Left hindlimb (tissue), 1 donor: ENCODE measurements around the gene ZNF354C.
"Not testable (repeated sequence)": the region's sequence is repeated elsewhere in the genome, so short reads cannot be mapped to it uniquely, and the experiment has no call there.

ENCODE experiments used
- DNase-seq: peaks from one replicate; pipeline ENCODE4 v3.0.0-alpha.2; 2018

Gene ZNF354C

DNA sequence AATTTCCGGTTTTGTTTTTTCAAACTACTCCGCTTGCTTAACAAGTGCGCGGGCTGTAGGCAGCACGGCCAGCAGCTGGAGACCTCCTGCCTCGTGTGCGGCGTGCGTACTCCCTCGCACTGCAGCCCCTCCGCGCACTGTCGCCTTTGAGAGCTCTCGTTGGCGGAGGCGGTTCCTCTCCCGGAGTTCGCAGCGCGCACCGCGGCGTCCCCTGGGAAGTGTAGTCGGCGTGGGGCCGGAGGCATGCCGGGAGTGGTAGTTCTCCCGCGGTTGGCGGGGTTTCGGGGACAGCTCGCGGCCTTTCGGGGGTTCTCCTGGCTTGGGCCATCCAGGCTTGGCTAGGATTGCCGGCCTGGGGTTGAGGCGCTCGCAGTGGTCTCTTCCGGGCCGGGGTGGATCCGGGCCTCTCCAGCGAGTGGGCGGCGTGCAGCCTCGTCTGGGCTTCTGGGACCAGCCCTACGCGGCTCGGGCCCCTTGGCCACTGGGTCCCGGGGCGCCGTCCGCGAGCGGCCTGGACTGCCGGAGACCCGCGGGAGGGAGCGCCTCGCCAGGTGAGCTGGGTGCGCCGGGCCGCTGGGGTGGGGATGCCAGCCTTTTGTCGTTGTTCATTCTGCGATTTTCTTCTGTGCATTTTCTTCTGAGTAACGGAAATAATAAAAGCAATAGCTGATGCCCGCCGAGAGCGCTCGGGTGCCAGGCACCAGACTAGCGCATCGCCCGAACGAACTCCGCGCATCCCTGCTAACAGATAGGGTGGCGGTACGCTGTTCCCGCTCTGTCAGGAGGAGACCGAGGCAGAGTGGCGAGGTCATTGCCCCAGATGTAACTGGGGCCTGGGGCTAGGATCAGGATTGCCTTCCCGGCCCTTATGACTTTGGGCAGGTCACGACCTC, at the start of gene ZNF354C:
Gene ZNF354C, plus strand, starts transcription at position 258 of the 893 bp plus-strand sequence. CDS start 1,696 bp downstream, outside the sequence.
- DNase-seq, result peak; percentile 95

DNA sequence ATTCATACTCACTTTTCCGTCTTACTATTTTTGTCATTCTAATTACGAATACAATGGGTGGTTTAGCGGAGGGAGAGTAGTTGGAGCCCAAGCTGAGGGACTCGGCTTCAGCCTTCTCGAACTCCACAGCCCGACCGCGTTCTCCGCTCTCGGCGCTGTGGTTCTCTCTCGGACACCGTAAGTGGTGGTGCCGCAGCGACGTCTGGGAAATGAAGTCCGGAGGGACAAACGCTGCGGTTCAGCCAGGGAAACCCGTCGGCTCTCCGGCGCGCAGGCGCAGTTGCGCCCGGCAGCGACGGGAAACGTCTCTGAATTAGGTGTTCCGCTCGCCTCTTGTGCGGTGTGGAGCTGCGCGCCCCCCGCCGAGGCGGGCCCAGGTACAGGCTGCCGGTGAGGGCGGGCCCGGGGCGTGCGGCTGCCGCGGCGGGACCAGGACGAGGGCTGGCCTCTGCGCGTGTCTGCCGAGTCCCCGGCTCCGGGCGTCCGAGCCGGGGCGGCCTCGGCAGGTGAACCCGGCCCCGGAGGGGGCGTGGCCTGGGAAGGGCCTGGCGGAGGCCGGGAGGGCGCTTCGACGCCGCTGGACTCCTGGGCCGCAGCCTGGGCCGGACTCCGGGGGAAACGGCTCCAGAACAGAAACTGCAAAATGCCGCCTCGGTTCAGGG, 36.5 kb upstream of the ZNF354C start, which contains the start of gene ZNF879:
Gene ZNF879, plus strand, starts transcription at position 277 of the 662 bp plus-strand sequence. CDS start 1,201 bp downstream, outside the sequence.
- DNase-seq, result peak; percentile 96

DNA sequence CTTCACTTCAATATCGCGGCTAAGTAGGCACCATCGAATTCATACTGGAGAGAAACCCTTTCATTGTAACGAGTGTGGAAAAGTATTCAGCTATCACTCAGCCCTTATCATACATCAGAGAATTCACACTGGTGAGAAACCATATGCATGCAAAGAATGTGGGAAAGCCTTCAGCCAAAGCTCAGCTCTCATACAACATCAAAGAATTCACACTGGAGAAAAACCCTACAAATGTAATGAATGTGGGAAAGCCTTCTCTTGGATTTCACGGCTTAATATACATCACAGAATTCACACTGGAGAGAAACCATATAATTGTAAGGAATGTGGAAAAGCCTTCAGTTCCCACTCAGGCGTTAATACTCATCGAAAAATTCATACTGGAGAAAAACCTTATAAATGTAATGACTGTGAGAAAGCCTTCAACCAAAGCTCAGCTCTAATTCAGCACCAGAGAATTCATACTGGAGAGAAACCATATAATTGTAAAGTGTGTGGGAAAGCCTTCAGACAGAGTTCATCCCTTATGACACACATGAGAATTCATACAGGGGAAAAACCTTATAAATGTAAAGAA, 27.1 kb upstream of the ZNF354C start:
- no peak for DNase-seq

DNA sequence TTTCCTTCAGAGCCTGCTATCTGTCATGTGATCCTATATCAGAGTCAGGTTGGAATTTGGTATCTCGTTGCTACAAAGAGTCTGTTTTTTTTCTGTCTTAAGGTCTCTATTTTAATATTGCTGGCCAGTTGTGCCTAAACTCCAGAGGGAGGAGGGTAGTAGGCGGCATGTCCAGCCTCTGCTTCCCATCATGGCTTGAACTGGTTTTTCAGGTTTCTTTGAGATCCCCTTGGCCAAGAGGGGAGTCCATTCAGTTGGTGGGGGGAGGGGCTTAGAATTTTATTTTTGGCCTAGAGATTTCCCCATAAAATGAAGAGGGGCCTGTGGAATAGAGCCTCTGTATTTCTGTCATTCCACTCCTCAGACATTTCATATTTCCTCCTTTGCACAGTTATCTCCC, 15.4 kb upstream of the ZNF354C start:
- DNase-seq, result no peak

DNA sequence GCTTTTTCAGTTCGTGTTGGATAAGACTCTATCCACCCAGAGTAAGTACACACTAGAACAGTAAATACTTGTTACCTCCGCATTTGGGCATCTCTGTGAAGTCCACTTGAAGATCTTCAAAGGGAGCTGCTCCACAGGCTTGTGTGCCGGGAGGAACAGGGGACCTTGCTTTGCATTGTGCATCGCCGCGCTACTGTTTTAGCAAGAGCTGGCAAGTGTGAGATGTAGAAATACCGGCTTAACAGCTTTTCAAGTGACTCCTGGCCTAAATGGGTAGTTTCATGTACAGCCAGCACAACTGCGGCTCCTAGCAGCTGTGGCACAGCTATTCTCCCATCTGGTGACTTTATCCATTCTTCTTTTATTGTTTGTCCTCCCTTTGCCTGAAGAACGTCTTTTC, 8.4 kb upstream of the ZNF354C start:
- no peak for DNase-seq

DNA sequence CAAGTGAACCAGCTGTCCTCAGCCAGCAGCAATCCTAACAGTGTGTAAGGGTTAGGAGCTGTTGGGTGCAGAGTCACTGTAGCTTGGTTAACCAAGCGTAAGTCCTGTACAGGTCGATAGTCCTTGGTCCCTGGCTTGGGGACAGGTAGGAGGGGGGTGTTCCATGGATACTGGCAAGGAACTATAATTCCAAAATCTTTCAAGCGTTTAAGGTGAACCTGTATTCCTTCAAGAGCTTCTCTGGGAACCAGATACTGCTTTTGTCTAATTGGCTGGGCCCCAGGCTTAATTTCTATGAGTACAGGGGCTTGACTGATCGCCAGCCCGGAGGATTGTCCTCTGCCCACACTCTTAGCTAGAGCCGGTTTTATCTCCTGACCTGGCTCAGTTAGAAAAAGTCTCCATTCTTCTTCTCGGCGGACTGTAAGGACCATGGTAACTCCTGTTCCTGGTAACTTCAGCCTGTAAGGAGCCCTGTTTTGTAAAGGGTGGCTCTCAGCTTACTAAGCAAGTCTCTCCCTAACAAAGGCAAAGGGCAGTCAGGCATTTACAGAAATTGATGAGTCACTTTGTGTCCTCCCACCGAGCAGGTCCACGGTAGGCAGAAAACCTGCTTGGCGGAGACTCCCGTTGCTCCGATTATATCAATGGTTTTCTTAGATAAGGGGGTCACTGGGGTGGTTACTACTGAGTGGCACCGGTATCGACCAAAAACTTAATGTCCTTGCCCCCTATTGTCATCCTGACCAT, 6.0 kb upstream of the ZNF354C start:
- no peak for DNase-seq

DNA sequence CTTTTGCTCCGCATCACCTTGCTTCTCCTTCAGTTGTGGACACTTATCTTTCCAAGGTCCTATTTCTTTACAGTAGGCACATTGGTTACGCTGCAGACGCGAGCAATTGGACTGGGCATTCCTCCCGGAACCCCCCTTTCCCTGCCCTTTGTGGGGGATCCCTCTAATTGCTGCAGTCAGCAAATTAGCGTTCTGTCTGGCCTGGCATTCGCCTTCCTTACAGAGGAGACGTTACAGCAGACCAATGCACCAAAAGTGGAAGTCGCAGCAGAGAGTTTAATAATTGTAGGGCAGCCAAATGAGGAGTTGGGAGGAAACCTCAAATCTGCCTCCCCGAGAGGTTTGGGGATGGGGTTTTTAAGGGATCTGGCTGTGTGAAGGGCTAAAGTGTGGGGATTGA, 5.3 kb upstream of the ZNF354C start:
- no peak for DNase-seq

DNA sequence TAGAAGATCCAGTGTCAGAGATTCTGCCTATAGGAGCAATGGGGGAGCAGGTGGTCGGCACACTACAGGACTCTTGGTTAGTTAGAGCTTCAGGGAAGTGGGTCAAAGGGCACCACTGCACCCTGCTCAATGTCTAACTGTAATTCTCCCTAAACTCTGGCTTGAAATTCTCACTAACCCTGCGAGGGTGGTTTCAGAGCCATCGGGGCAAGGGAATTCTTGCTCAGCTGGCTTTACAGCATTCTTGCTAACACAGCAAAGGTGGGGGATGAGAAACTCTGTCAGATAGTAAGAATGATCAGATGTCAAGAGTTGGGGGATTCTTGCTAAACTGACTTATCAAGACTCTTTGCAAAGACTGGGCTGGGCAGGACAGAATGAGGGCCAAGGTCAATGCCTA, 4.7 kb upstream of the ZNF354C start:
- no peak for DNase-seq

DNA sequence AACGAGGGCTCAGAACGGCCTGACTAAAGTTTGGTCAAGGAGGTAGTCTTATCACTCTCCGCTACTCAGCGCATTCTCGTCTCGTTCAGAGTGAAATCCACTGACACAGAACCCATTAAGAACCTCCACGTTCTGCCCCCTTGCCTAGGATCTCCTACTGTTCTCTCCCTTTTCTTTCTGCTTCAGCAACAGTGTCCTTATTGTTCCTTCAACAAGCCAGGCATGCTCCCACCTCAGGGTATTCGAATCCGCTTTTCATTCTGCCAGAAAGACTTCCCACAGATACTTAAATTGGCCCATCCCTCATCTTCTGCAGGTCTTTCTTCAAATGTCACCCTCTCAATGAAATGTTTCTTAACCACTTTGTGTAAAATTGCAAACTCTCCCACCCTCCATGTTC, 4.3 kb upstream of the ZNF354C start:
- no peak for DNase-seq

DNA sequence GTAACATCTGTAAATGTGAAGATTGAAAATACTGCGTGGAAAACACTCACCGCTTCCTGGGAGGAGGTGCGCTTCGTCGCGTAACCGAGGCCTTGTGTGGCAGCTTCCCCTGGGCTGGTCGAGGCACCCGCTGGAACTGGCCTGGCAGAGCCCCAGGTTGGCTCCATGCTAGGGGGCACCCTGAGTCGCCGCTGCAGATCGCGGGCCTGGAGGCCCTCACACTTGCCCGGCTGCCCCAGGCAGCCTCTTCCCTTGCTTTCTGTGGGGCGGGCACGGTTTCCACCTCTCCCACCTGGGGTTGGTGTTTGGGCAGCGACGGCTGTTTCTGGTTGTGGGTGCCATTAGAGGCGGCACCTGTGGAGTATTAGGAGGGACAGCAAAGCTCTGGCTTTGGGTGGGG, 852 bp downstream of the ZNF354C start:
- no peak for DNase-seq

DNA sequence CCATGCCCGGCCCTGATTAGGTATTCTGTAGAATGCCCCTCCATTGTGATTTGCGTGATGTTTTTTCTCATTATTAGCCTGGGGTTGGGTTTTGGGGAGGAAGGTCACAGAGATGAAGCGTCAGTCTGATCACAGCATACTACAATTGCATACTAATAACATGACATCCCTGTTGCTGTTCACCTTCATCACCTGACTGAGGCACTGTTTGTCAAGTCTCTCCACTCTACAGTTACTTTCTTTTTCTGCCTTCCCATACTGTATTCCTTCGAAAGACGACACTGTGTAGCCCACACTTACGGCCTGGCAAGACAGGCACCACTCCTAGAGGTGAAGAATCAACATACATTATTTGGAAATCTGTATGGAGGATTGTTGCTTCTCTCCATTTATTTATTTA, 5.5 kb downstream of the ZNF354C start:
- DNase-seq, result no peak

DNA sequence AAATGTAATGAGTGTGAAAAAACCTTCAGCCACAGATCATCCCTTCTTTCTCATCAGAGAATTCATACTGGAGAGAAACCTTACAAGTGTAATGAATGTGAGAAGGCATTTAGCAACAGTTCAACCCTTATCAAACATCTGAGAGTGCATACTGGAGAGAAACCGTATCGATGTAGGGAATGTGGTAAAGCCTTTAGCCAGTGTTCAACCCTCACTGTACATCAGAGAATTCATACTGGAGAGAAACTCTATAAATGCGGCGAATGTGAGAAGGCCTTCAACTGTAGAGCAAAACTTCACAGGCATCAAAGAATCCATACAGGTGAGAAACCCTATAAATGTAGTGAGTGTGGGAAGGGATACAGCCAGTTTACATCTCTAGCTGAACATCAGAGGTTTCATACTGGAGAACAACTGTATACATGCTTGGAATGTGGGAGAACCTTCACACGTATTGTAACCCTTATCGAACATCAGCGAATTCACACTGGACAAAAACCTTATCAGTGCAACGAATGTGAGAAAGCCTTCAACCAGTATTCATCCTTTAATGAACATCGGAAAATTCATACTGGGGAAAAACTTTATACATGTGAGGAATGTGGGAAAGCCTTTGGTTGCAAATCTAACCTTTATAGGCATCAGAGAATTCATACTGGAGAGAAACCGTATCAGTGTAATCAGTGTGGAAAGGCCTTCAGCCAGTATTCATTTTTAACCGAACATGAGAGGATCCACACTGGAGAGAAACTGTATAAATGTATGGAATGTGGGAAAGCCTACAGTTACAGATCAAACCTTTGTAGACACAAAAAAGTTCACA, 19.2 kb downstream of the ZNF354C start:
- DNase-seq, result no peak

DNA sequence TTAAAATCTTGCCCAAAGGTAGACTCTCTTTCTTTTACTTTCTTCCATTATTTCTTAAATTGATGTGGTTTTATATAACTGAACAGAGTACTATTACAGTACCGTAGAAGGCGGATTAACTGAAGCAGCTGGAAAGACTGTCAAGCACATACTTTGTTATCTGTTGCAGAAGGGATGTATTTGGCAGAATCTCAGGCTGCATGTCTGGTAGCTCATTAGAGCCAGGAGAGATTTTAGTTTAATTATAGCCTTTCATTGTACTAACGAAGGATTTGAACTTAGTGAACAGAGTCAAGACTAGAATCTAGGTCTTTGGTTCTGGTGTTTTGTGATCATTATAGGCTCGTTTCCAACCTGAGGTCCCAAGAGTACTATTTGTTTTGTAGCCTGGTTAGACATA, 20.6 kb downstream of the ZNF354C start:
- no peak for DNase-seq

DNA sequence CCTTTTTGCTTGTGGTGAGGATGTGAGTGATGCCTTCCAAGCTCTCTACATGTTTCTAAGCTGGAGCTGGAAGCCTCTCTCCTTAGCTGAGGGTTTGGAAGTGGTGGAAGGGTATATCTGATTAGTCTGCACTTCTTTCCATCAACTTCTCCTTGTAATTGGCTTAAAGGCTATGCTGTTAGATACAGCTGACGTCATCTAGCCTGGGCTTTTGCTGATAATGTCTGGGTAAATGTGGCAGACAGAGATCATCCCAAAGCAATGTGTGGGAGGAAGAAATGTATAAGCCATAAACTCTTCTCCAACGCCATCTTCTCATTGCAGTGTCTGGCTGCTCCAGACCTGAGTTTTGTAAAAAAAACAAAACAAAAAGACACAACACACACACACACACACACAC, 29.3 kb downstream of the ZNF354C start:
- no peak for DNase-seq

DNA sequence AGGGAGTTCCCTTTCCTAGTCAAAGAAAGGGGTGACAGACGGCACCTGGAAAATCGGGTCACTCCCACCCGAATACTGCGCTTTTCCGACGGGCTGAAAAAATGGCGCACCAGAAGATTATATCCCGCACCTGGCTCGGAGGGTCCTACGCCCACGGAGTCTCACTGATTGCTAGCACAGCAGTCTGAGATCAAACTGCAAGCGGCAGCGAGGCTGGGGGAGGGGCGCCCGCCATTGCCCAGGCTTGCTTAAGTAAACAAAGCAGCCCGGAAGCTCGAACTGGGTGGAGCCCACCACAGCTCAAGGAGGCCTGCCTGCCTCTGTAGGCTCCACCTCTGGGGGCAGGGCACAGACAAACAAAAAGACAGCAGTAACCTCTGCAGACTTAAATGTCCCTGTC, 41.1 kb downstream of the ZNF354C start:
- DNase-seq, result not testable (repeated sequence)

DNA sequence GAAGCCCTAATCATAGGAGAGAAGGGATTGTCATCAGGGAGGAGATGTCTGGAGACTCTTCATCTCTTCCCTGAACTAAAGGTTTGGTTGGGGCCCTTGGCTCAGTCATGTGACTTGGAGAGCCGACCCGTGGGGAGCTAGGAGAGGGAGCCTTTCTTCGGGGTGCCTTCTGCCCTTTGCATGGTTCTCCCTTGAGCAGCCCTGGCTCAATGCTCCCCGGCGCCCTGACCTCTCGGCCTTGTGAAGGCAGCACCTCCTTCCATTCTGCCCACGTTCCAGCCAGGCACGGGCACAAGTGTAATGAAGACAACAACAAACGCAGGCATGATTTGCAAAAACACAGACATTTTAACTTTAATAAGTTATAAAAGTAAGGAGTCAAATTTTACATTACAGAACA, 50.4 kb downstream of the ZNF354C start:
- DNase-seq, result no peak

DNA sequence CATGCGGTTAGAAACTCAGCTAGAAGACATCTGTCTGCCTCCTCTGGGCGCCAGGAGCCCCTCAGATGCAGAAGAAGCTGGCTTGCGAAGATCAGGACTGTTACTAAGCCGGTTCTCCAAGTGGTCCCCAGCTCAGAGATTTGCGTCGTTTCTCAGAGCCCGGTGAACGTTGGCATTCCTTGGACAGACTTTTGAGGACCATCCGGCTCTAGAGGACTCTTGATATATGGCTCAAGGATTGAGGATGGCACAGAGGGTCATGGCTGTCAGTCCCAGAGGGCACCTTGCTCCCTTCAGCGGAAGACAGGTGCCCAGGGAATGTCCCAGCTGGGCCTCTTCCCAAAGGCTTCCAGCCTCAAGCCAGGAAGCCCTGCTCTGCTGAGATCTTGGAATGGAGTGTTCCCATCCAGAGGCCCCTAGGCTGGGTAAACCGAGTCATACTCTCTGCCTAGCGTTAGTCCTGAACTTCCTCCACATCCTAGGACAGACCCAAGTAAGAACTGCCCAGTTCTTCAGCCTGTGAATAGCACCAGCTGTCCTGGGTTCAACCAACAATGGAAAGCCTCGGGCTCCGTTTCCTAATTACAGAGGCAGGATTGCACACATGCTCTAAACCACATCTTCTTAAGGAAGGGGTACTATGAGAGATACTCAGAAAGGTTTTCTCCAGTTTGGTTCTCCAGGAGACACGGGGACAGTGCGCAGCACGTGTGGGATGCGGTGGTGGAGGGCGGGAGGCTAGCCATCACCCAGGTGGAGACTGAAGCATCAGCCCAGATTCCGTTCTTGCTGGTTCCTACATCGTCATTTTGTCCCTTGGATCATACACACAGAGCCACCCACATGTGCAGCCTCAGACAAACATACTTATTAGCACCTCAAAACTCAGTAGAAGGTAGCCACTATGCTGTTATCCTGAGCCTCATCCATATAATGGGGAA, 51.4 kb downstream of the ZNF354C start:
- no peak for DNase-seq

DNA sequence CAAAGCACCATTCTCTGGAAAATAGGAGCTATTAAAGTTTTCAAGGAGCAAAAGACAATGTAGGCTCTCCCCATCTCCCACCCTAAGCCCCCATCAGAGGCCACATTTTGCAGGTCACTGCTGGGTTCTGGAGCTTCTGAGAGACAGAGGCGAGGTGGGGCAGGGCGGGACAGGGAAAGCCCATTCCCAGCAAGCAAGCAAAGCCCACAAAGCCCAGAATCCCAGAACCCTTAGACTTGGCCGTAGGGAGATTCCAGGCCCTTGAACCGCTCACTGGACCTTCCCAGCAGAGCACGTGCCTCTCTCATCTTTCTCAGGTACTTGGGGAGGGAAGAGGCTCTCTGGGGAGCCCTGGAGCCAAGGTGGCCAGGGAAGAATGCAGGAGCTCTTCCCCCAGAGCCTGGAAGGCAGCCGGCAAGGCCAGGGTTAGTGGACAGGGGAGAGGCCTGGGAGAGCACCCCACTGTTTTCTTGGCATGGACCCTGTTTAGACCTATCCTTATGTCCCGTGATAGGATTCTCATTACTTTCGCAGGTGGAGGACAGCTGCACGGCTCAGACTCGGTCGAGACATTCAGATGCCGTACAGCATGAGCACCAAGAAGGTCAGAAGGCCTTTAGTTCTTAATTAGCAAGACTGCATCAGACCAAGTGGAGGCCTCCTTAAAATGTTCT, 52.4 kb downstream of the ZNF354C start:
- DNase-seq, result no peak

DNA sequence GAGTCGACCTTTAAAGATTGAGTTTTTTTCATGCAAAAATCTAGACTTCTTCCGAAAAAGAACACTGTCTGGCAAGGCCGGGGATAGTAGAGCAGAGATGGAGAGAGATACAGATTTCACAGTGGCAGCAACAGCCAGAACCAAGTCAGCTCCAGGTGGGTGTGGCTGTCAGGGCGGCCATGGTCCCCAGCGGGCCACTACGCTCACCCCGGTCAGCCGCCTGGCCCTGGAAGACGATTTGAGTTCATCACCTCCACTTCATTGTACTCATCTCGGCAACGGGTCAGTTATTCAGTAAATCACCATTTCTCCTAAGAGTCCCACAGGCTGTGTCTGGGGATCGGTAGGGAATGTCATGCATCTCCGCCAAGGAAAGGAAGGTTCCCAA, 53.0 kb downstream of the ZNF354C start:
- no peak for DNase-seq

DNA sequence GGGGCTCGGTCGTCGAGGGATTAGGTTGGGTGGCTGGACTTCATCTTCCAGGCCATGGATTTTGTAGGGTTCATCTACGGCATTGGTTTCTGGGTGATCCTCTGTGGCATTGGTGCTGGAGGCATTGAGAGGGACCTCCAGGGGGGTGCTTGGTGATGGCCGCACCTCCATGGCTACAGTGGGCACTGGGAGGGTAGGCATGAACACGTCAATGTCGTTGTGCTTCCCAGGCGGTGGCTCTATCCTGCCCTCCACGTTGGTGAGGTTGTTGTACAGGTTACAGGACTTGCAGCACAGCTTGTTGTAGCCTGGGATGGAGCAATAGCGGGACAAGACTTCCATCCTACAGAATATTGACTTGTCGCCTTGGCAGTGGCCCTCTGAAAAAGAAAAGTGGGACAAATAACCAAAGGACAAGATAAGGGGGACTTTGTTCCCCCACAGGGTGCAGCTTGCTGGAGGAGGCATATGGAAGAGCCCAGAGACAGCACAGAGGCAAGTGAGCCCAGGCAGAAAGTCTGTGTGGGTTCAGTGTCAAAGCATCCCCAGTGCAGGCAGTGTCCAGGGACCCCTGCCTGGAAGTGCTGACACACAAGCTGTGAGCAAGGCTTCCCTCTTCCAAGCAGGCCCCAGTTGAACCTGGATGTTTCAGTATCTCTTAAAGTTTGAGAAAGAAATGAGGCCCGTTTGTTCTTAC, 53.9 kb downstream of the ZNF354C start:
- no peak for DNase-seq
